Measurements from ENCODE around the gene NKD2. TPM values are rescaled to one million over a fixed set of nuclear protein-coding genes. Genes with fewer than 3 reads are reported as not detected.

Gene NKD2
- total and polyA plus RNA-seq, 2 of the 4 experiments (the other 2 are of a cell fraction), result not detected

DNA sequence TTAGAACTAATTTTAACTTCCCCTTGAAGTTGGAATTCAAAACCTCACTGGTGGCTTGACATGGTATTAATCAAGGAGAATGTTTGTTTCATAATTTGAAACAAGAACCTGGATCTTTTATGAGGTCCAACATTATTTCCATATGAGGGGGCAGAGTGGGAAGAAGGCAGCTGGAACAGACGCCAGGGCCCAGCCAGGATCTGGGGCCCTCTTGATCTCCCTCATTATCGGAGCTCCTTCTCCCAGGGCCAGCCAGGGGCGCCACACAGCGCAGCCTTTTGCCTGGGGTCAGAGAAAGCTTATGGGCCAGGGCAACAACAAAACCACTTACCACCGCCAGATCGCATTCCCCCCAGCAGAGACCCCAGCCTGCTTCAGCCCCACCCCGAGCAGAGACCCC is 27.1 kb upstream of the NKD2 start:
- peaks cover 30% of the 10 kb centered on the region for H3K27me3 ChIP-seq (ENCODE audit: control insufficient read depth, insufficient read depth, low read length)
- no peak overlapping the region for H3K23ac ChIP-seq (ENCODE audit: low read depth, low read length)
- H3K4me3 ChIP-seq (ENCODE audit: insufficient read depth, low read depth, low read length), result no peak overlapping the region
- no peak overlapping the region for H3K18ac ChIP-seq (ENCODE audit: low read depth, low read length)
- H3K27ac ChIP-seq (ENCODE audit: insufficient read depth, low read length), result no peak overlapping the region
- H2BK20ac ChIP-seq (ENCODE audit: low read depth, low read length), result no peak overlapping the region
- TF ChIP-seq POLR2A (IDR thresholded peaks at IDR 0.05; ENCODE audit: low read depth, low read length) (no peak), CHD1 (IDR thresholded peaks at IDR 0.05; ENCODE audit: low read depth, low read length) (no peak), FOS (IDR thresholded peaks at IDR 0.05; ENCODE audit: low read depth, low read length) (no peak)
- TF ChIP-seq, protein P1, sequence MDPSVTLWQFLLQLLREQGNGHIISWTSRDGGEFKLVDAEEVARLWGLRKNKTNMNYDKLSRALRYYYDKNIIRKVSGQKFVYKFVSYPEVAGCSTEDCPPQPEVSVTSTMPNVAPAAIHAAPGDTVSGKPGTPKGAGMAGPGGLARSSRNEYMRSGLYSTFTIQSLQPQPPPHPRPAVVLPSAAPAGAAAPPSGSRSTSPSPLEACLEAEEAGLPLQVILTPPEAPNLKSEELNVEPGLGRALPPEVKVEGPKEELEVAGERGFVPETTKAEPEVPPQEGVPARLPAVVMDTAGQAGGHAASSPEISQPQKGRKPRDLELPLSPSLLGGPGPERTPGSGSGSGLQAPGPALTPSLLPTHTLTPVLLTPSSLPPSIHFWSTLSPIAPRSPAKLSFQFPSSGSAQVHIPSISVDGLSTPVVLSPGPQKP (IDR thresholded peaks at IDR 0.05; ENCODE audit: borderline replicate concordance, low read depth, low read length), result no peak
- H3K14ac ChIP-seq (replicated peaks; ENCODE audit: low read depth, low read length), result no peak overlapping the region
- dilution Hi-C loops (cut with HindIII; ENCODE audit: low sequenced_read_pairs, unreplicated experiment), result no loop called here
- no peak overlapping the region for H3K4me2 ChIP-seq (ENCODE audit: low read depth, low read length)
- no peak overlapping the region for H2BK5ac ChIP-seq (ENCODE audit: low read depth, low read length, poor library complexity, severe bottlenecking)
- H4K5ac ChIP-seq (ENCODE audit: low read depth, low read length), result no peak overlapping the region
- H3K4me1 ChIP-seq (ENCODE audit: control insufficient read depth, insufficient read depth, low read length), result no peaks in the 10 kb centered on the region
- 75% methylated on average over 4 of the region's 7 CpGs; no CpG with 5 or more reads in 1 of the 2 experiments for WGBS, 2 experiments (ENCODE audit: extremely low coverage in 2 of 2, insufficient read length in 1 of 2)
- no peak overlapping the region for H3K56ac ChIP-seq (ENCODE audit: extremely low read depth, insufficient read depth, low read length)
- H3K36me3 ChIP-seq (ENCODE audit: control insufficient read depth, insufficient read depth, low read length), result no peaks in the 10 kb centered on the region
- peaks cover 6% of the 10 kb centered on the region for H3K9me3 ChIP-seq (ENCODE audit: control insufficient read depth, insufficient read depth, low read length)
- intact Hi-C loops (cut with micrococcal nuclease), result no loop called here
- ChIA-PET POLR2A (ENCODE audit: unreplicated experiment) (no interaction called here), CTCF (interaction anchor here (1.4 kb wide), 1 partner anchor 49 kb away, joined by 3 read pairs; no protein-coding TSS in a partner anchor)
- H2BK120ac ChIP-seq (ENCODE audit: low read depth, low read length), result no peak overlapping the region
- H3K9ac ChIP-seq (ENCODE audit: low read depth, low read length), result no peak overlapping the region
- in situ Hi-C loops (cut with MboI; ENCODE audit: low sequenced_read_pairs), result no loop called here
- no peak overlapping the region for H2AFZ ChIP-seq (replicated peaks; ENCODE audit: low read length, poor library complexity)
- no peaks in the 10 kb centered on the region for H3K79me1 ChIP-seq (ENCODE audit: low read depth in 1 of 2, low read length in 2 of 2)
- DNase-seq (no peak), ATAC-seq (ENCODE audit: low read depth) (no peak)
- no peak overlapping the region for H2BK15ac ChIP-seq (ENCODE audit: low read depth, low read length)
- H4K8ac ChIP-seq (ENCODE audit: low read depth in 2 of 2, low read length in 2 of 2), result no peak overlapping the region
- no peak overlapping the region for H2AK9ac ChIP-seq (replicated peaks; ENCODE audit: low read depth, low read length, poor library complexity)
- no peak overlapping the region for H4K91ac ChIP-seq (ENCODE audit: insufficient read depth, low read depth, low read length)
- H3K9me1 ChIP-seq (ENCODE audit: insufficient read depth, low read length), result peaks cover 3% of the 10 kb centered on the region; the same call in 1 of the 2 replicates
- no peak overlapping the region for H3K4ac ChIP-seq (ENCODE audit: low read depth, low read length)
- H4K20me1 ChIP-seq (ENCODE audit: insufficient read depth, low read length), result no peaks in the 10 kb centered on the region
- no TSS peak for BruUV-seq (replicated peaks)
- H2AK5ac ChIP-seq (ENCODE audit: low read depth, low read length), result no peak overlapping the region

All from IMR-90 (cell line).